Measurements from ENCODE around the gene SMKR1. TPM values are rescaled to one million over a fixed set of nuclear protein-coding genes. Genes with fewer than 3 reads are reported as not detected.
A peak's percentile ranks its signal among the peaks of the same experiment; 100 is the strongest.

Gene SMKR1
- total and polyA plus RNA-seq, 2 of the 8 experiments (the other 6 are each of a cell fraction or from before 2014, with no cell fraction given): 0.39 to 1.6 TPM

GRCh38 chr7:129469930-129470329 is 32.4 kb upstream of the SMKR1 start:
- H2BK12ac ChIP-seq (ENCODE audit: low read depth, low read length): no peak overlapping the region
- no peak overlapping the region for H3K56ac ChIP-seq (replicated peaks; ENCODE audit: insufficient read length, low read depth, low read length)
- no peak overlapping the region for H2BK15ac ChIP-seq (ENCODE audit: low read length)
- peak overlapping the region; percentile 6 to 44; a peak in 2 of 4 replicates for H3K4me2 ChIP-seq (ENCODE audit: insufficient read depth in 1 of 2, low read depth in 2 of 2, low read length in 2 of 2)
- no peak overlapping the region for H4K91ac ChIP-seq (replicated peaks; ENCODE audit: insufficient read length, low read length)
- H3K9me3 ChIP-seq (ENCODE audit: insufficient read depth in 2 of 2, low read depth in 1 of 2, low read length in 1 of 2): no peaks in the 10 kb centered on the region
- no peak overlapping the region for H4K5ac ChIP-seq (ENCODE audit: insufficient read length, low read depth, low read length)
- no peak overlapping the region for H3K14ac ChIP-seq (ENCODE audit: insufficient read length)
- H3K18ac ChIP-seq (ENCODE audit: extremely low read depth, low read length): no peak overlapping the region
- H2AFZ ChIP-seq (ENCODE audit: low read length): no peak overlapping the region
- no peak overlapping the region for H3K23ac ChIP-seq (ENCODE audit: insufficient read length)
- H3K27ac ChIP-seq (ENCODE audit: low read depth, low read length): no peak overlapping the region
- H3K79me1 ChIP-seq (ENCODE audit: low read depth, low read length): no peaks in the 10 kb centered on the region
- no peak overlapping the region for H2BK120ac ChIP-seq (replicated peaks; ENCODE audit: low read depth, low read length)
- H3K27me3 ChIP-seq (replicated peaks in 1 of 4; ENCODE audit: control insufficient read depth in 3 of 4, extremely low read depth in 1 of 4, insufficient read depth in 3 of 4, low read length in 3 of 4): no peaks in the 10 kb centered on the region
- FAIRE-seq (no peak), DNase-seq (ENCODE audit: low read depth in 1 of 2, low spot score in 2 of 2) (no peak)
- CTCF ChIA-PET (ENCODE audit: partially characterized antibody): interaction anchor here (0.8 to 7.8 kb wide), 18 partner anchors 8 to 541 kb away, joined by 3 to 87 read pairs (median 7); partner anchors contain the start of gene STRIP2
- H3K9ac ChIP-seq (replicated peaks in 1 of 4; ENCODE audit: extremely low read depth in 1 of 4, low read depth in 3 of 4, low read length in 3 of 4): no peak overlapping the region
- H2BK5ac ChIP-seq (ENCODE audit: low read depth, low read length): no peak overlapping the region
- H3K4ac ChIP-seq (replicated peaks; ENCODE audit: insufficient read length, low read depth, low read length): no peak overlapping the region
- no peak overlapping the region for H2BK20ac ChIP-seq (ENCODE audit: low read length)
- no peak overlapping the region for H2AK5ac ChIP-seq (ENCODE audit: low read depth, low read length)
- POLR2A ChIA-PET (ENCODE audit: partially characterized antibody): interaction anchor here (1.1 kb wide), 1 partner anchor 130 kb away, joined by 3 read pairs; no protein-coding TSS in a partner anchor
- no peaks in the 10 kb centered on the region for H3K23me2 ChIP-seq (ENCODE audit: low read depth, low read length)
- H3K36me3 ChIP-seq (ENCODE audit: control insufficient read depth in 2 of 4, insufficient read depth in 4 of 4, low read length in 3 of 4): peaks cover 0 to 24% (median 7%) of the 10 kb centered on the region in 4 experiments; a peak in 5 of 8 replicates
- no peaks in the 10 kb centered on the region for H3K79me2 ChIP-seq (ENCODE audit: control insufficient read depth in 1 of 2, insufficient read depth in 2 of 2, low read length in 2 of 2)
- no peak overlapping the region for H4K8ac ChIP-seq (ENCODE audit: extremely low read depth, insufficient read depth, low read length)
- no peak overlapping the region for H3K4me3 ChIP-seq (ENCODE audit: extremely low read depth in 1 of 4, insufficient read depth in 2 of 4, low read depth in 3 of 4, low read length in 4 of 4)
- peaks cover 0 to 8% (median 6%) of the 10 kb centered on the region in 4 experiments; a peak in 4 of 7 replicates for H3K4me1 ChIP-seq (replicated peaks in 1 of 4; ENCODE audit: control insufficient read depth in 3 of 4, insufficient read depth in 4 of 4, low read length in 3 of 4)
- no peaks in the 10 kb centered on the region for H4K20me1 ChIP-seq (replicated peaks in 1 of 2; ENCODE audit: control insufficient read depth in 1 of 2, insufficient read depth in 2 of 2, low read length in 2 of 2)
- TF ChIP-seq BACH1 (IDR thresholded peaks at IDR 0.05; ENCODE audit: low read length) (no peak), SIN3A (conservative IDR thresholded peaks at IDR 0.05 in 1 of 2, IDR thresholded peaks at IDR 0.05 in 1 of 2; ENCODE audit: low read depth in 1 of 2, low read length in 2 of 2) (no peak), GABPA (IDR thresholded peaks at IDR 0.05; ENCODE audit: borderline replicate concordance, insufficient read depth, low read length) (no peak), SUZ12 (IDR thresholded peaks at IDR 0.05; ENCODE audit: low read length) (no peak)
